GM23248 (cell line): ENCODE data around the gene PCDHGB2. TPM values are rescaled to one million over a fixed set of nuclear protein-coding genes. Genes with fewer than 3 reads are reported as not detected.
"Not testable (repeated sequence)": the region's sequence is repeated elsewhere in the genome, so short reads cannot be mapped to it uniquely, and the experiment has no call there.

Source experiments
- DNase-seq: peaks from one replicate; pipeline ENCODE4 v3.0.0-alpha.2; 2015
- H2AFZ ChIP-seq: fragments of 200-600 bp; sonication (generic); 2 replicates; pipeline ENCODE4 v1.6.1; 2016; ENCODE audit warnings: antibody characterized with exemption
- H3F3A ChIP-seq: fragments of 200-600 bp; sonication (generic); 2 replicates; pipeline ENCODE4 v1.6.1; 2016; ENCODE audit warnings: mild to moderate bottlenecking, antibody characterized with exemption, mixed run types; ENCODE audit not compliant: insufficient read depth
- H3K27ac ChIP-seq: fragments of 200-600 bp; sonication (generic); 2 replicates; pipeline ENCODE4 v1.5.1; 2016; ENCODE audit warnings: mild to moderate bottlenecking
- H3K27me3 ChIP-seq: fragments of 200-600 bp; sonication (generic); replicated peaks from 2 replicates; pipeline ENCODE4 v1.6.1; 2016; ENCODE audit warnings: mild to moderate bottlenecking; ENCODE audit not compliant: insufficient read depth
- H3K36me3 ChIP-seq: fragments of 200-600 bp; sonication (generic); 2 replicates; pipeline ENCODE4 v1.6.1; 2016; ENCODE audit warnings: low read depth, mild to moderate bottlenecking
- H3K4me1 ChIP-seq: fragments of 200-600 bp; sonication (generic); 2 replicates; pipeline ENCODE4 v1.6.1; 2016; ENCODE audit warnings: mild to moderate bottlenecking; ENCODE audit not compliant: insufficient read depth
- H3K4me2 ChIP-seq: fragments of 200-600 bp; sonication (generic); one replicate; pipeline ENCODE4 v1.6.1; 2016; ENCODE audit warnings: mild to moderate bottlenecking; ENCODE audit not compliant: unreplicated experiment
- H3K4me3 ChIP-seq: fragments of 200-600 bp; sonication (generic); 2 replicates; pipeline ENCODE4 v1.5.1; 2016; ENCODE audit warnings: mild to moderate bottlenecking
- H3K79me2 ChIP-seq: fragments of 200-600 bp; sonication (generic); 2 replicates; pipeline ENCODE4 v1.6.1; 2016; ENCODE audit warnings: mild to moderate bottlenecking; ENCODE audit not compliant: insufficient read depth
- H3K9ac ChIP-seq: fragments of 200-600 bp; sonication (generic); 2 replicates; pipeline ENCODE4 v1.6.1; 2016; ENCODE audit warnings: mild to moderate bottlenecking
- H3K9me2 ChIP-seq: fragments of 200-600 bp; sonication (generic); 2 replicates; pipeline ENCODE4 v1.6.1; 2016; ENCODE audit warnings: mixed run types, mild to moderate bottlenecking, moderate library complexity; ENCODE audit not compliant: insufficient read depth
- H3K9me3 ChIP-seq: fragments of 200-600 bp; sonication (generic); one replicate; pipeline ENCODE4 v1.6.1; 2017; ENCODE audit warnings: low read depth
- H4K20me1 ChIP-seq: fragments of 200-600 bp; sonication (generic); 2 replicates; pipeline ENCODE4 v1.6.0; 2016; ENCODE audit not compliant: insufficient read depth
- EZH2 ChIP-seq: fragments of 200-600 bp; sonication (generic); IDR thresholded peaks from 2 replicates; pipeline ENCODE4 v1.6.1; 2018; ENCODE audit warnings: antibody characterized with exemption, mild to moderate bottlenecking; ENCODE audit not compliant: insufficient read depth, poor library complexity, severe bottlenecking
- EZH2phosphoT487 ChIP-seq: fragments of 200-600 bp; sonication (generic); IDR thresholded peaks from 2 replicates; pipeline ENCODE4 v1.6.1; 2018; ENCODE audit warnings: antibody characterized with exemption, moderate library complexity, mild to moderate bottlenecking, low read depth; ENCODE audit not compliant: insufficient read depth
- WGBS, 2 experiments: methylation state at CpG; one replicate each; pipeline ENCODE4 v1.1.6; 2015 to 2017; ENCODE audit warnings: low lambda C conversion rate in 2 of 2, low coverage in 1 of 2; ENCODE audit errors: missing lambda C conversion rate in 2 of 2; 5-methylcytosine and 5-hydroxymethylcytosine counted together
- in situ Hi-C: fragments of 300-500 bp; cut with MboI; formaldehyde crosslinking; loops from 2 replicates; pipeline ENCODE4 v1.15.0; 2020
- polyA plus RNA-seq: library from polyadenylated mRNA; unstranded; fragments of >200 nt; fragmentation: Nextera tagmentation; extraction: Ambion mirVana; gene quantifications from 2 replicates; pipeline ENCODE4 v1.2.1, GENCODE V29; 2016
- total RNA-seq: library from RNA; depleted of rRNA; stranded (reverse); fragments of >200 nt; shearing (Covaris generic); gene quantifications from 2 replicates; pipeline ENCODE4 v1.2.3, GENCODE V29; 2014

The PCDHGB2 gene
- total and polyA plus RNA-seq, 2 experiments from 2014 or later: 0.76 to 2.2 TPM

GRCh38 chr5:141342773-141343172 lies 17.0 kb upstream of the PCDHGB2 start:
- H3K36me3 ChIP-seq: no peaks in the 10 kb centered on the region
- 0 out of 2 replicates have a peak overlapping the region, but pooled peaks have one; percentile 4 for H3K4me3 ChIP-seq
- H3K4me1 ChIP-seq: no peaks in the 10 kb centered on the region
- no peaks in the 10 kb centered on the region for H3K27me3 ChIP-seq
- no peak overlapping the region for H3K27ac ChIP-seq
- DNase-seq: no peak
- H2AFZ ChIP-seq: peak overlapping the region; percentile 70; the same call in 1 of the 2 replicates
- WGBS, 2 experiments: 5 to 7% methylated on average over 1 of the region's 1 CpG
- in situ Hi-C loops: no loop called here
- H3K79me2 ChIP-seq: no peaks in the 10 kb centered on the region
- no peaks in the 10 kb centered on the region for H3K9me3 ChIP-seq
- TF ChIP-seq EZH2phosphoT487 (no peak), EZH2 (no peak)
- H3K4me2 ChIP-seq: no peak overlapping the region
- H4K20me1 ChIP-seq: no peaks in the 10 kb centered on the region
- H3K9me2 ChIP-seq: no peaks in the 10 kb centered on the region
- no peak overlapping the region for H3K9ac ChIP-seq
- no peaks in the 10 kb centered on the region for H3F3A ChIP-seq

GRCh38 chr5:141343242-141343952 lies 16.4 kb upstream of the PCDHGB2 start, which contains the start of gene PCDHGA3:
Gene PCDHGA3, plus strand, starts transcription at chr5:141343829. Its CDS starts 205 bp downstream, at chr5:141344034.
- Histone ChIP-seq H3K4me3 (peak within 1 kb of the TSS; percentile 71), H3K9me2 (no peaks in the 10 kb centered on the region), H4K20me1 (no peaks in the 10 kb centered on the region), H3K79me2 (no peaks in the 10 kb centered on the region), H3K9ac (peak within 1 kb of the TSS; percentile 73), H3K4me1 (no peaks in the 10 kb centered on the region), H3K4me2 (peak within 1 kb of the TSS; percentile 54), H3F3A (no peaks in the 10 kb centered on the region), H3K36me3 (no peaks in the 10 kb centered on the region), H2AFZ (peak within 1 kb of the TSS; percentile 70), H3K27me3 (no peaks in the 10 kb centered on the region), H3K27ac (peak within 1 kb of the TSS; percentile 61), H3K9me3 (no peaks in the 10 kb centered on the region)
- 19 to 22% methylated on average over 9 of the region's 9 CpGs for WGBS, 2 experiments
- DNase-seq: peak; percentile 83
- no peak for TF ChIP-seq EZH2
- TF ChIP-seq EZH2phosphoT487: no peak
- in situ Hi-C loops: no loop called here

GRCh38 chr5:141343953-141344463 lies 15.8 kb upstream of the PCDHGB2 start:
- Histone ChIP-seq H2AFZ (peak overlapping the region; percentile 70), H3K9me2 (no peaks in the 10 kb centered on the region), H3K4me2 (peak overlapping the region; percentile 54), H3K27ac (peak overlapping the region; percentile 61), H3K9ac (peak overlapping the region; percentile 73), H3K4me1 (no peaks in the 10 kb centered on the region), H3K27me3 (no peaks in the 10 kb centered on the region), H3K9me3 (no peaks in the 10 kb centered on the region), H3K4me3 (peak overlapping the region; percentile 71), H3F3A (no peaks in the 10 kb centered on the region), H4K20me1 (no peaks in the 10 kb centered on the region), H3K79me2 (no peaks in the 10 kb centered on the region), H3K36me3 (no peaks in the 10 kb centered on the region)
- no peak for TF ChIP-seq EZH2
- TF ChIP-seq EZH2phosphoT487: no peak
- no peak for DNase-seq
- in situ Hi-C loops: no loop called here
- WGBS, 2 experiments: 16 to 24% methylated on average over 31 of the region's 31 CpGs

GRCh38 chr5:141345327-141345726 lies 14.5 kb upstream of the PCDHGB2 start:
- Histone ChIP-seq H3K27me3 (no peaks in the 10 kb centered on the region), H3K79me2 (no peaks in the 10 kb centered on the region), H3K9me3 (no peaks in the 10 kb centered on the region), H3K4me2 (no peak overlapping the region), H3K36me3 (no peaks in the 10 kb centered on the region), H3F3A (no peaks in the 10 kb centered on the region), H3K27ac (no peak overlapping the region), H3K4me1 (no peaks in the 10 kb centered on the region), H4K20me1 (no peaks in the 10 kb centered on the region), H2AFZ (no peak overlapping the region), H3K4me3 (no peak overlapping the region), H3K9ac (no peak overlapping the region), H3K9me2 (no peaks in the 10 kb centered on the region)
- TF ChIP-seq EZH2phosphoT487: no peak
- TF ChIP-seq EZH2: no peak
- WGBS, 2 experiments: 30 to 34% methylated on average over 20 of the region's 20 CpGs
- in situ Hi-C loops: no loop called here
- no peak for DNase-seq

- H3K4me2 ChIP-seq, H3K4me1 ChIP-seq, H3K27me3 ChIP-seq, H3K9me3 ChIP-seq, H3K9me2 ChIP-seq, H3F3A ChIP-seq, H3K79me2 ChIP-seq, DNase-seq, H3K9ac ChIP-seq, H3K27ac ChIP-seq, in situ Hi-C loops, H4K20me1 ChIP-seq, H3K36me3 ChIP-seq, H3K4me3 ChIP-seq, H2AFZ ChIP-seq: not testable (repeated sequence)
- 49% methylated on average over 24 to 25 of the region's 35 CpGs for WGBS, 2 experiments
Measured at GRCh38 chr5:141346017-141346416, 13.8 kb upstream of the PCDHGB2 start.
